ENCODE measurements around the gene PEX1.
A peak's percentile ranks its signal among the peaks of the same experiment; 100 is the strongest.
"Not testable (repeated sequence)": the region's sequence is repeated elsewhere in the genome, so short reads cannot be mapped to it uniquely, and the experiment has no call there.

PEX1 gene

DNA sequence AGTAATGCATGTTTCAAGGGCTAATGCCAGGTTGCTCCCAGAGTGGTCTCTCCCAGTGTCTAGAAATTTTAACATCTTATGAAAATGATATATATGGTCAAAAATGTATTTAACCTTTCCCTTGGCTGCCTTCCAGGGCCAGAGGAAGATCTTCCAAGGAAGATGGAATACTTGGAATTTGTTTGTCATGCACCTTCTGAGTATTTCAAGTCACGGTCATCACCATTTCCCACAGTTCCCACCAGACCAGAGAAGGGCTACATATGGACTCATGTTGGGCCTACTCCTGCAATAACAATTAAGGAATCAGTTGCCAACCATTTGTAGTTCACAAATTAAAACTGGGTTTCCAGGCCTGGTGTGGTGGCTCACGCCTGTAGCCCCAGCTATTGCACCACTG lies 72.1 kb downstream of the PEX1 start:
- no peak for DNase-seq

GRCh38 chr7:92451645-92452044 lies 76.7 kb downstream of the PEX1 start:
- DNase-seq, result no peak

DNA sequence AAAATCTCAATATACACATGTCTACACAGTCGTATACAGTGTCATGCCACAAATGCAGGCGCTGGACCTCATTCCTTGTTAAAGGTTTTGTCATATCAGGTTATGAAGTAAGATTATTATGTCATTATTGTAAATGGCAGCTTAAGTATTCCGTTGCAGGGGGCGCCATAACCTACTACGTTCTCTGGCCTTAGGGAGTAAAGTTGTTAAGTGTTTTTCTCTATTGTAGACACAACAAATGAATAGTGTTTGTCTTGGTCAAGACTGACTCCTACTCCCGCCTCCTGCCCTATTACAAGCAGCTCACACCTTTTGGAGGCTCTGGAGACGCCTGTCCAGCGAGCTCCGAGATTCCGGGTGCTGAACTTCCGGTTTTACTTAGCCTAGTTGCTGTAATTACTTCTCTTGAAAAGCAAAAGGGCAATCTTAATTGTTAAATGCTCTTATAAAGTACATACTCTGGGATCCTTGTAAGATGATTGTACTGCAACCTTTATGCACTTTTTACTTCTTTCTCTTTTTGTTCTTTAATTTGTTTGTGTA lies 80.0 kb downstream of the PEX1 start:
- DNase-seq, result no peak

DNA sequence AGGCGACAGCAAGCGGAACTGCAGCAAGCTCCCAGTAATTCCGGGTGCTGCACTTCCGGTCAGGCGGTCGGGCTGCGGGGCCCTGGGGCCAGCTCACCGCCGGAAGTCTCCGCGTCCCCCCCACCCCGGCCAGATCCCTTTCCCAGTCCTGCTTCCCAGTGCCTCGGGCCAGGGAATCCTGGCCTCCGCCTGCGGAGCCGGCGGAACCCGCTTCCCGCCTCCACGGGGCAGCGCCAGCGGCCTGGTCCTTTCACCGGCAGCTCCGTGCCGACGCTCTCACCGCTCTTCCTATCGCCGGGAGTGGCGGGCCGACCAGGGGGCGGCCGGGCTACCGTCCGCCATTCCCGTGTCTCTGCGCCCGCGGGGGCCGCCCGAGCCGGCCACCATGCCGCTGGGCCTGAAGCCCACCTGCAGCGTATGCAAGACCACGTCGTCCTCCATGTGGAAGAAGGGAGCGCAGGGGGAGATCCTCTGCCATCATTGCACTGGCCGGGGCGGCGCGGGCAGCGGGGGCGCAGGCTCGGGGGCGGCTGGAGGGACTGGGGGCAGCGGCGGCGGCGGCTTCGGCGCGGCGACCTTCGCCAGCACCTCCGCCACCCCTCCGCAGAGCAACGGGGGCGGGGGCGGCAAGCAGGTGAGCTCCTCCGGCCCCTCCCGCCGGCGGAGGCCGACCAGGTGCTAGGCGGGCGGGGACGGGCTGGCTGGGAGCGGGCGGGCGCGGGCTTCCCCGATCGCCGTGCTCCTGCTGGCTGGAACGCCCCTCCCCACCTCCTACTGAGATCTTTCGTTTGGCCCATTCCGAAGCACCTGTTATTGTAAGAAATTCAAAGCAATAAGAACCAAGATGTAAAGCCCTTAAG lies 80.7 kb downstream of the PEX1 start, which contains the start of gene GATAD1:
TSS of gene GATAD1 (plus strand) at position 138 of the 860 bp plus-strand sequence. CDS start at position 386, 248 bp downstream.
- DNase-seq, result peak; percentile 75

GRCh38 chr7:92446869-92447344 lies 81.4 kb downstream of the PEX1 start:
- DNase-seq, result no peak

- DNase-seq, result not testable (repeated sequence)
Measured at GRCh38 chr7:92442720-92443119, 85.6 kb downstream of the PEX1 start.

DNA sequence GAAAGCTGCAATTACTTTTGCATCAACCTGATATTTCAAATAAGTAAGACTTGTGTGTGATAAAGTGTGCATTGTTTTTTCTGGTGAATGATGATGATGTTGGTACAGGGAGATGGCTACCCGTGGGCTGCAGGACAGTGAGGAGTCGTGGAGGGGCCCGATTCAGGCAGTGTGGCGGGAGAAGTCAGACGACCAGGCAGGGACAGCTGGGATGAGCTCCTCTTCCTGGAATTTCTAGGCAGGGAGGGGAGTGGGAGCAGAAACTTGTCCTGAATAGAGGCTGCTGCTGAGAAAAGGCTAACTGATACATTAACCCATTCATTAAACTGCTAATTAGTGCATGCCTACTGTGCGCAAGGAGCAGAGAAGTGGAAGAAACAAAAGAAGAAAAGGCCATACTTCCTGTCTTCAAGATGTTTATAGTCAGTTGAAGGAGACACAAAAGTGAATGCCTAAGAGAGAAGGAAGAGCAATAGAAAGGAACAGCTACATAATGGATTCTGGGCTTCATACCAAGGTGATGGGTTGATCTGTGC lies 90.3 kb downstream of the PEX1 start:
- DNase-seq, result no peak

Measured in NCI-H1048 (cell line).